ENCODE results near the gene ITGA3. TPM values are rescaled to one million over a fixed set of nuclear protein-coding genes. Genes with fewer than 3 reads are reported as not detected.

The ITGA3 gene
- total and polyA plus RNA-seq, 2 of the 13 experiments (the other 11 are each of a cell fraction or from before 2014, with no cell fraction given) = 0.48 to 0.69 TPM

- ChIA-PET CTCF (ENCODE audit: low intra/inter-chr PET ratio, low total read pairs) (interaction anchor here (1.7 to 2.0 kb wide), 2 partner anchors 51 to 217 kb away, joined by 12 to 16 read pairs; no protein-coding TSS in a partner anchor), POLR2A (no interaction called here)
- H3K4me3 ChIP-seq (replicated peaks in 1 of 3; ENCODE audit: insufficient read depth in 1 of 3, low read depth in 2 of 3, low read length in 3 of 3) = no peak overlapping the region
- no peak overlapping the region for H2AFZ ChIP-seq (ENCODE audit: low read length)
- no peaks in the 10 kb centered on the region for H3K36me3 ChIP-seq (replicated peaks in 1 of 2; ENCODE audit: control insufficient read depth in 1 of 2, insufficient read depth in 2 of 2, low read length in 2 of 2)
- BruUV-seq (replicated peaks) = no TSS peak
- in situ Hi-C loops (cut with HindIII; ENCODE audit: extremely low pct_ligation_motif_present, low pct_unique_long_range_greater_than_20kb) = no loop called here
- no peak for ATAC-seq
- H3K79me2 ChIP-seq (ENCODE audit: insufficient read depth, low read length) = no peaks in the 10 kb centered on the region
- peak; percentile 78 for TF ChIP-seq ZNF629 (CRISPR knock-in tag; conservative IDR thresholded peaks at IDR 0.05)
- TF ChIP-seq MAX (IDR thresholded peaks at IDR 0.05) = no peak
- WGBS (ENCODE audit: low lambda C conversion rate) = 45% methylated on average over 4 of the region's 4 CpGs
- no peak for FAIRE-seq
- intact Hi-C loops (cut with micrococcal nuclease; ENCODE audit: unreplicated experiment) = loop anchor here (2.0 kb wide), 1 partner anchor 52 kb away; no protein-coding TSS in a partner anchor
- no peak for DNase-seq (ENCODE audit: low spot score)
- H3K27me3 ChIP-seq (ENCODE audit: control insufficient read depth in 1 of 2, insufficient read depth in 2 of 2, low read length in 2 of 2) = peaks cover 0 to 21% of the 10 kb centered on the region in 2 experiments; a peak in 1 of 5 replicates
- no peak overlapping the region for H3K27ac ChIP-seq (ENCODE audit: extremely low read length, insufficient read depth, low read length)
- peaks cover 3% of the 10 kb centered on the region; the same call in 1 of the 2 replicates for H4K20me1 ChIP-seq (ENCODE audit: insufficient read depth, low read length)
- no peaks in the 10 kb centered on the region for H3K4me1 ChIP-seq (ENCODE audit: insufficient read depth, low read length)
- H3K9me3 ChIP-seq (ENCODE audit: low read length) = no peaks in the 10 kb centered on the region
- H3K9ac ChIP-seq (ENCODE audit: insufficient read depth, low read depth, low read length) = no peak overlapping the region
- H3K4me2 ChIP-seq (ENCODE audit: low read depth, low read length) = no peak overlapping the region
These were observed 22.5 kb downstream of the ITGA3 start for GRCh38 chr17:50078430-50078829.

GRCh38 chr17:50079334-50080095, 23.6 kb downstream of the ITGA3 start:
- H3K4me3 ChIP-seq (replicated peaks in 1 of 3; ENCODE audit: insufficient read depth in 1 of 3, low read depth in 2 of 3, low read length in 3 of 3) = no peak overlapping the region
- CTCF ChIA-PET (ENCODE audit: low intra/inter-chr PET ratio, low total read pairs) = interaction anchor here (1.1 to 2.0 kb wide), 7 partner anchors 15 to 510 kb away, joined by 4 to 16 read pairs (median 6); partner anchors contain the start of gene PDK2
- POLR2A ChIA-PET = no interaction called here
- TF ChIP-seq AHR (CRISPR knock-in tag; IDR thresholded peaks at IDR 0.05) (peak; percentile 84; the same call in 1 of the 2 replicates), SIX1 (CRISPR knock-in tag; IDR thresholded peaks at IDR 0.05; ENCODE audit: borderline replicate concordance) (no peak), ZNF570 (CRISPR knock-in tag; IDR thresholded peaks at IDR 0.05; ENCODE audit: borderline replicate concordance) (no peak), RBM39 (IDR thresholded peaks at IDR 0.05; ENCODE audit: low read depth, low read length, poor library complexity, severe bottlenecking) (peak; percentile 87), MIXL1 (CRISPR knock-in tag; IDR thresholded peaks at IDR 0.05) (no peak), U2AF2 (IDR thresholded peaks at IDR 0.05; ENCODE audit: low read depth, low read length) (no peak), ZFYVE20 (CRISPR knock-in tag; IDR thresholded peaks at IDR 0.05; ENCODE audit: borderline replicate concordance, low read depth) (no peak), ZNF704 (CRISPR knock-in tag; IDR thresholded peaks at IDR 0.05; ENCODE audit: borderline replicate concordance) (no peak), ZNF567 (CRISPR knock-in tag; IDR thresholded peaks at IDR 0.05; ENCODE audit: borderline replicate concordance) (no peak), ZNF10 (CRISPR knock-in tag; IDR thresholded peaks at IDR 0.05; ENCODE audit: borderline replicate concordance, low read depth) (no peak), ZNF883 (CRISPR knock-in tag; IDR thresholded peaks at IDR 0.05; ENCODE audit: not compliant biosample characterization) (no peak)

More at GRCh38 chr17:50079334-50080095, 23.6 kb downstream of the ITGA3 start:
- BruUV-seq (replicated peaks) = no TSS peak
- H3K79me2 ChIP-seq (ENCODE audit: insufficient read depth, low read length) = no peaks in the 10 kb centered on the region
- in situ Hi-C loops (cut with HindIII; ENCODE audit: extremely low pct_ligation_motif_present, low pct_unique_long_range_greater_than_20kb) = loop anchor here (10.0 kb wide), 1 partner anchor 215 kb away; no protein-coding TSS in a partner anchor
- ATAC-seq = peak; percentile 92
- FAIRE-seq = peak; percentile 85
- intact Hi-C loops (cut with micrococcal nuclease; ENCODE audit: unreplicated experiment) = loop anchor here (2.0 to 10.0 kb wide), 2 partner anchors 53 to 215 kb away; no protein-coding TSS in a partner anchor
- H3K4me1 ChIP-seq (ENCODE audit: insufficient read depth, low read length) = no peaks in the 10 kb centered on the region
- H3K27me3 ChIP-seq (ENCODE audit: control insufficient read depth in 1 of 2, insufficient read depth in 2 of 2, low read length in 2 of 2) = peaks cover 0 to 13% of the 10 kb centered on the region in 2 experiments; a peak in 1 of 5 replicates
- no peaks in the 10 kb centered on the region for H3K9me3 ChIP-seq (ENCODE audit: low read length)
- no peak overlapping the region for H3K9ac ChIP-seq (ENCODE audit: insufficient read depth, low read depth, low read length)
- peaks cover 3% of the 10 kb centered on the region; the same call in 1 of the 2 replicates for H4K20me1 ChIP-seq (ENCODE audit: insufficient read depth, low read length)
- H3K4me2 ChIP-seq (ENCODE audit: low read depth, low read length) = no peak overlapping the region
- DNase-seq (ENCODE audit: low spot score) = peak; percentile 75
- H2AFZ ChIP-seq (ENCODE audit: low read length) = no peak overlapping the region
- WGBS (ENCODE audit: low lambda C conversion rate) = 28% methylated on average over 12 of the region's 12 CpGs
- H3K36me3 ChIP-seq (replicated peaks in 1 of 2; ENCODE audit: control insufficient read depth in 1 of 2, insufficient read depth in 2 of 2, low read length in 2 of 2) = no peaks in the 10 kb centered on the region
- H3K27ac ChIP-seq (ENCODE audit: extremely low read length, insufficient read depth, low read length) = no peak overlapping the region
